ENCODE data around the gene C9orf50.
A peak's percentile ranks its signal among the peaks of the same experiment; 100 is the strongest.
"Not testable (repeated sequence)": the region's sequence is repeated elsewhere in the genome, so short reads cannot be mapped to it uniquely, and the experiment has no call there.

C9orf50 gene

DNA sequence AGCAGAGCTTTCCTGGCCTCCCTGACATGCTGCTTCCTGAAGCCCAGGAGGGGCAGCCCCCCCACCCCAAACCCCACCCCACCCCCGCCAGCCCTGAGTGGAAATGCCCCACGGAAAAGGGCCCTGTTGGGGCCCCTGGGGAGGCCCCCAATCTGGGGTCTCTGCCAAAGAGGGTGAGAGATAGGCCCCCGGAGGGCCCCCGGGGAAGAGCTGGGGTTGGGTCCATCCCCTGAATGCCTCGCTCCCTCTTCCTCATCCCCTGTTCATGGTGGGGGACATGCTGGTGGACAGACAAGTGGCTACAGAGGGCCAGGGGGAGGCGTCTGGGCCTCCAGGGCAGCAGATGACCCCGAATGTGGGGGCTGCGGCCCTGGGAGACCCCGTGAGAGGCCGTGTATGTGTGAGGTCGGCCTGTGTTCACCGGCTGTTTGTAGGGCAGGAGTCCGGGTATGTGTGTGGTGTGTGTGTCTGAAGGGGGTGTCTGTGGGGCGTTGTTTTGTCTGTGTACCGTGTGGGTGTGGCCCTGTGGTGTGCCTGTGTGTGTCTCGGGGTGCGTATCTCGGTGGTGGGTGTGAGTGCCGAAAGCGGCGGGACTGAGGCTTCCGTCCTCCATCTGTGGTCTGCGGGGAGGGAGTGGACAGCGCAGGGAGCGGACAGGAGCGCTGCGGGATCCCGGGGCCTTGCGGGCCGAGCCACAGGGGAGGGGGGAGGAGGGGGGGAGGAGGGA, 11.3 kb downstream of the C9orf50 start:
- DNase-seq, result peak; percentile 64 to 65

DNA sequence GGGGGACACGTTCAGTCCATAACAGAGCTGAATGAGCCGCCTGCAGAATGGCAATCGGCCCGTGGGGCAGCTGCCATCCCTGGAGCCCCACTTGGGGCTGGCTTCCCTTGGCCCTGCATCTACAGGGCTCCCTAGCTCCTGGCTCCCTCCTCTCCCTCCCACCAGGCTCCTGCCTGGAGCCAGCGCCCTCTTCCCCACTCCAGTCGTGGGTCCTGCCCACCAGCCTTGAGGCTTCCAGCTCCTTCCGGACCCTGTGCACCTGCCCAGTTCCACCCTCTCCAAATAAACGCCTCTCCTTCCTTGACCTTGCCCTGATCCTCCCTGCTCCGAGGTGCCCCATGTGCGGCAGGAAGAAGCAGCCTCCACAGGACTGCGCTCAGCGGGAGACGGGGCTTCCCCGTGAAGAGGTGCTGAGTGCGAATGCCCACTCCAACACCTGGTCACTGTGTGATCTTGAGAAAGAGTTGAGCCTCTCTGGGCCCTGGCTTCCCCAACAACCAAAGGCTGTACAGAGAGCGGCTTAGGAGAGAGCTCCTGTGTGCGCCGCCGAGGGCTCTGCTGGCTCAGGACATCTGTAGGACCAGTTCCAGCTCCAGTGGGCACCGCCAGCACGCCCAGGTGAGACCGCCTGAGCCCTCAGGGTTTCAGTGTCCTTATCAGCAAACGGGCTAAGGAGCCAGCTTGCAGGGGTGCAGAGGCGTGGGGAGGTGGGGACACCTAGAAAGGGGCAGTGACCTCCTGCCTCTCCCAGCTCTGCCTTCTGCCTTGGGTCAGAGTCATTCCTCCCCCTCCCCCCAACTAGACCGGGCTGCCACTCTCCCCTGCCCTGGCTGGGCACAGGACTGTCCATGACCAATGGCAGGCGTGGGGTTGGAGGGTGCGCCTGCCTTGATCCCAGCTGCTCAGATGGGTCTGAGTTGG, 12.1 kb downstream of the C9orf50 start:
- no peak for DNase-seq

DNA sequence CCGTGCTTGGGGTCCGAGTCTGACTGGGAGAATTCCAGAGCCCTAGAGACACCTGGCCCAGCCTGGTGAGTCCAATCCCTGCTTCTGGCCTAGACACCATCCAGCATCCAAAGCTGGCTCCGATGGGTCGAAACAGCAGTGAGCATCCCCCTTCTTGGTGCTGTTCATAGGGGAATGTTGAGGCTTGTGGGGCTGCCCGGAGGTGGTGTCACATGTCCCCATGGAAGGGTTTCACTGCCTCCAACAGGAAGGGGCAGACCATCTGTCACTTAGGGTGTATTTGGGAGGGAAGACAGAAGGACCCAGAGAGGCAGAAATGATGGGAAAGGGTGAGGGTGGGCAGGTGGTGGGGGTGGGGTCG, 13.9 kb downstream of the C9orf50 start:
- no peak for DNase-seq

DNA sequence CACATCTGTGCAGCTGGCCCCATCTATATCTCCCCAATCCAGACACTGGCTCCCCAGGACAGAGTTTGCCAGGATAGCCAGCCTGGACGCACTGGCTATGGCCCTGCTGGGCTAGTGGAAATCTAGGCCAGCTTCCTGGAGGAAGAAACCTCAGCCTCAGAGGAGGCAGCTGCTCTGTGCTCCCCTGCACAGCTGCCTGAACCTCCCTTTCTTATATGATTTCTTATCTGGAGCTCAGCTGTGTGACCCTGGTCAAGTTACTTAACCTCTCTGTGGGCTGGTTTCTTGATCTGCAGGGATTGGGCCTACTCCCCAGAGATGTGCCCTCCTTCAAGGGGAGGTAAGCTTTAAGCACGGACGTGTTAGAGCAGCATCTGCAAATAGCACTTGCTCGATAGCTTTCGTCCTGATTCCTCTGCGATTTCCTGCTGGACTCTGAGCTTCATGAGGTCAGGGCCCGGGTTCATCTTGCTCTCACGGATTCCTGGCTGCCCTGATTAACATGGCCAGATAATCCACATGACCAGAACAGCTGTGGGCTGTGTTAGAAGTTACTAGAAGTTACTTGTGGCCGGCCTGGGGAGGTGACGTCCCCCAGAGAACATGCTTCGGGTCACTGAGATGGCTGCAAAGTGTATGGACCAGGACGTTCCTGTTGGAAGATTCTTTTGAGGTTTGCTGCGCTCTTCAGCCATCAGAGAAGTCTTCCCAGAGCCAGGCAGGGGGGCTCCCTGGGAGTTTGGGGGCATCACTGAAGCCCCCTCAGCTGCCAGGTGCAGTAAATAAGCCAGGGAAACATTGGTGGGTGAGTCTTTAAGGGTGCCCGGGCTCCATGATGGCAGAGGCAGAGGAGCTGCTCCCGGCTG, 14.5 kb downstream of the C9orf50 start:
- no peak for DNase-seq

DNA sequence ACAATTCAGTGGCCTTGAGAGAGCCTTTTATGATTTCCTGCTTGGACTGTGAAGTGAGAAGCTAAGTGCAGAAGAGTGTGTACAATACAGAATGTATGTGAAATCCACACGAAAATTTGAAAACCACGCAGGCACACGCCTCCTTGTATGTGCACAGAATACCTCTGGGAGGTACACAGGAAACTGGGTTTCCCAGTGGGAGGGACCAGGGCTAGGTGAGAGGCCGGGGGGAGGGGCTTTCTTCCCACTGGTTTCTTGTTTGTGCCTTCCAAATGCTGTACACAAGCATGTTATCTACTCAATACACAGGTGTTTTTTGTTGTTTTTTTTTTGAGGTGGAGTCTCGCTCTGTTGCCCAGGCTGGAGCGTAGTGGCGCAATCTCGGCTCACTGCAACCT, 16.1 kb downstream of the C9orf50 start:
- DNase-seq, result peak; percentile 34 to 37

DNA sequence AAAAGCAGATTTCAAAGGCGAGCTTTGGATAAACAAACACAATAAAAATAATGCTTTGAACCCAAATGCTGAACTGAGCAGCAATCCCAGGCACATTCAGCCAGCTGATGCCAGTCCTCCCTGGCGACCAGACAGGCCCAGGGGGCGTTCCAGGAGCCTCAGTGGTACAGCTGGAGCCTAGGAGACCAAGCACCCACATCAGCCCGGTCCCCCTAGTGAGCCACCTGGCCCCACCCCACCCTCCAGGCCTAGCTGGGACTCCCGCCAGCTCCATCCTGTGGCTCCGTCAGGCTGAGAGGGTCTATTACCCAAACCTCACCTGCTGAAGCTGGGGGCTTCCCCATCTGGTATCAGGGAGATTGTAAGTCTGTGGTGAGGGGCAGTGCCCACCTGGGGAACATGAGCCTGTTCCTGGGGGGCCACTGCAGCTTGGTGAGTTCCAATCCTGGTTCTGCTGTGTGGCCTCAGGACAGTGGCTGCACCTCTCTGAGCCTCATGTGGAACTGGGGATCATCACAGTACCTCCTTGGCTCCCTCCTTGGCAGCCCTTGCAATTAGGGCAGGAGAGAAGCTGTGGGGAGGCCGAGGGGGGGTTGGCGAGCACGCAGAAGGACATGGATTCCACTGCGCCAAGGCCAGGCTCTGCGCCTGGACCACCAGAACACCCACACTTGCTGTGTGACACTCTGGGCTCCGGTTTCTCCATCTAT, 16.7 kb downstream of the C9orf50 start:
- no peak for DNase-seq

DNA sequence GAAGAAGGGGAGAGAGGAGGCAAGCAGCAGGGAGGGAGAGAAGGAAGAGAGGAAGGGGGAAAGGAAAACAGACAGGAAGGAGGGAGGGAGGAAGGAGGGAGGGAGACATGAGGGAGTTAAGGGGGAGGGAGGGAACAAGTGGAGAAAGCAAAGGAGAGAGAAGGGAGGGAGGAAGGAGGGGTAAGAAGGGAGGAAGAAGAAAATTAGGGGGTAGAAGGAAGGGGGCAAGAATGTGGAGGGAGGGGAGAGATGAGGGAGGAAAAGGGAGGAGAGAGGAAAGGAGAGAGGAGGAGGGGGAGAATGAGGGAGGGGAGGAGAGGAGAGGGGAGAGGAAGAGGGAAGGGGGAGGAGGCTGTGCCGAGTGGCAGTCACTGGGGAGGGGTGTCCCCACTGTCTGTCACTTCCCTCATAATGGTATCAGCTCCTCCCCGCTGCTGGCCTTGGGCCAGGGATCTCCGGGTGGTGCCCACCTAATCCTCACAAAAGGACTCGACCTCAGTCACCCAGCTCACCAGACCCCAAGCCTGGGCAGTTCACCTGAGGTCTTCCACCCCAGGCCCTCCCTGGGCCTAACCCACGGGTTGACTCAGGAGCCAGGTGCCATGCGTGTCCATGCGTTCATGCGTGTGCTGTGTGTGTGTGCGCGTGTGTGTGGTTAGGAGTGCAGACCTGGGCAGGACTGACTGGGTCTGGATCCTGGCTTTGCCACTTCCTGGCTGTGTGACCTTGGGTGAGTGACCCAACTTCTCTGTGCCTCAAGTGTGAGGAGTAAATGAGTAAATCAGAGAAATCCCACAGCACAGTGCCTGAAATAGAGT, 18.1 kb downstream of the C9orf50 start:
- no peak for DNase-seq

DNA sequence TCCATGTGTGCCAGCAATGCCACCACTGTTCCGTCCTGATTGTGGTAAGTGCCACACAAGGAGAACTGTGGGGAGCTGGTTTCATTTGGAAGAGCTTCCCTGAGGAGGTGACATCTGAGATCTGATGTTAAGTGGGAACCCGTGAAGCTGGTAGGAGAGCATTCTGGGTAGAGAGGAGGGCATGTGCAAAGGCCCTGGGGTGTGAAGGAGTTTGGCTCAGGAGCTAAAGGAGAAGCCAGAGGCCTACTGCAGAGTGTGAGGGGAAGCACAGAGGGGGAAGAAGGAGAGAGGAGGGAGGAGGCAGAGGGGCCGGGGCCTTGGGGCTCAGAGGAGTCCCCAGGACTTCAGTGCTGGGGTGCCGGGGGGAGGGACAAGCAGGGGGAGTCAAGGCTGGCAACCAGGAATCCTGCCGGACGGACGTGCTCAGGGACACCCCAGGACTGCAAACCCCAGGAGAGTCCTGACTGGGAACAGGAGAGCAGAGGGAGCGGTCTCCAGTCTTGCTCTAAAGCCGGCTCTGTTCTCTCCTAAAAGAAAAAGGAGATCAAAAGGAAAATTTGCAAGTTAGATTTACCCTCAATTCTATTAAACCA, 19.7 kb downstream of the C9orf50 start:
- no peak for DNase-seq

DNA sequence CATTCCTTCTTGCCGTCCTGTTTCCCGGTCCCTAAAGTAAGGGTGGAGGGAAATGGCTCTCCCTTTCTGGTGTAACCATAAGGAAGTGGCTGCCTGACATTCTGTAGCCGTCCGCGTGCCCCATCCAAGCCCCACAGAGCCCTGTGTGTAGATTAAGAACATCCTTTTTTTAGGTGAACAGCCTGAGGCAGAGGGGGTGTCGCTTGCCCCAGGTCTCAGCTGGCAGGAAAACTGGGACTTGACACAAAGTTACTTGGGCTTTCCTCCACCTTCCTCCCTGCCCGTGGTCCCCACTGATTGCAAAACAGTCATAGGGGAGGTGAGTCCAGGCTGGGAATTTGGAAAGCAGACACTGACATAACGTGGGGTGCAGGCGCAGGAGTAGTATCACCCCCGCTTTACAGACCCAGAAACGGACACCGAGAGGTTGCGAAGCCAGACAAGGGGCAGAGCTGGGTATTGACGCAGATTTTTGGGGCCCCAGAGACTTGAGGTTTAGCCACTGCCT, 22.8 kb downstream of the C9orf50 start:
- DNase-seq, result no peak

DNA sequence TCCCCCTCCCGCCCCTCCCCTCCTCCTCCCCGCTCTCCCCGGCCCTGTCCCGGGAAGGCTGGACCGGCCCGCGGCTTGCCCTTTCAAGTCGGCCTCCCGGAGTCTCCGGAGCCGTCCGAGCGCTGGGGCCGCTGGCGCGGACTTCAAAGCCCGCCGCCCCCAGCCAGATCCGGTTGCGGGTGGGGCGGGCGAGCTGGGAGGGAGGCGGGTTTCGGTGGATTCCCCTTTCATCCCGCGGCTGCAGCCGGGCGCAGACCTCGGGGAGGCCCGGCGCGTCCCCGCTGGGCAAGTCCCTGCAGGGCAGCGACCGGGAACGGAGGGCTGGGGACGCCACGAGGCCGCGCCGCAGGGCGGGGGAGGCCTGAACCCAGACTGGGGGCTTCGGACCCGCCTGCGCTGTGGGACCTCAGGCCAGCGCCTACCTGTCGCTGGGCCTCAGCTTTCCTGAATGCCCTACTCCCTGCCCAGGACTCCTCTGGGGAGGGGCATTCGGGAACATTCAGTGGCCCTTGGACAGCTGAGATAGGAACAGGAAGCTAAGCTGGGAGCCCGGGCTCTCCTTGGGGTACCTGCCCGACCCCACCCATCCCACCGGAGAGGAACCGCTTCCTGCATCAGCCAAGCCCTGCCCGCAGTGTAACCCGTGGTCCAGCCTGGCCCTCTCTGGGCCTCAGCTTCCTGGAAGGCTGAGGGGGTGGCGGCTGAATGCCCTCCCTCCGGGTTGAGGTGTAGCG, 23.4 kb downstream of the C9orf50 start:
- DNase-seq, result no peak

DNA sequence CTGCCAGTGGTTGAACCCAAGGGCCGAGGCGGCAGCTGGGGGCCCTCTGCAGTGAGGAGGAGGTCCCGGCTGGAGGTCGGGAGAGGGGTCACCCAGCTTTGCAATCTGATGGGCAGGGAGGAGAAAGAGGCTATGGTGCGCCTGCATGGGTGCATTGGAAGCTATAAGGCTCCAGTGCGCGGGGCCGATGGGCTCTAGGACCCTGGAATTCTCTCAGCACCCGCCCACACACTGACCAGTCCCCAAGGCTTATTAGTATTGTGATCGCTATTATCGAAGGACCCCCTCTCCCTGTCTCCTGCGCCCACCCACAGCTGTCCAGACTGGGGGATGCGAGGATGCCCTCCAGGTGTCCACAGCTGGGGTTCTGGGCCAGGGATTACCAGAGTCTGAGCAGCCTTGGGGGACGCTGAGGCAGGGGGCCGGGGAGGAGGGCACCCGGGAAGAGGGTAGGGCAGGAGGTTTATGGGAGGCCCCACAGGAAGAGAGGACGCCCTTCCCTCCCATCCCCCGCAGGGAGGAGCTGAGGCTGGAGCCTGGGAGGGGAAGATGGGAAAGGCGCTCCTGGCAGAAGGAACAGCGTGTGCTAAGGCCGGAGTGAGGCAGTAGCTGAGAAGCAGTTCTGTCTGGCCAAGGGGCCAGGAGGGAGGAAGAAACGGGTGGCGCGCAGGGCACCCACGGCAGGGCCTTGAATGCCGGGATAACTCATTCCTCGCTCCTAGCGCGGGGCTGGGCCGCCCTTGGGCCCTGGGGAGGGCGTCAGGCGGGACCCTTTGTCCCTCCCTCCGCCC, 24.2 kb downstream of the C9orf50 start:
- no peak for DNase-seq

DNA sequence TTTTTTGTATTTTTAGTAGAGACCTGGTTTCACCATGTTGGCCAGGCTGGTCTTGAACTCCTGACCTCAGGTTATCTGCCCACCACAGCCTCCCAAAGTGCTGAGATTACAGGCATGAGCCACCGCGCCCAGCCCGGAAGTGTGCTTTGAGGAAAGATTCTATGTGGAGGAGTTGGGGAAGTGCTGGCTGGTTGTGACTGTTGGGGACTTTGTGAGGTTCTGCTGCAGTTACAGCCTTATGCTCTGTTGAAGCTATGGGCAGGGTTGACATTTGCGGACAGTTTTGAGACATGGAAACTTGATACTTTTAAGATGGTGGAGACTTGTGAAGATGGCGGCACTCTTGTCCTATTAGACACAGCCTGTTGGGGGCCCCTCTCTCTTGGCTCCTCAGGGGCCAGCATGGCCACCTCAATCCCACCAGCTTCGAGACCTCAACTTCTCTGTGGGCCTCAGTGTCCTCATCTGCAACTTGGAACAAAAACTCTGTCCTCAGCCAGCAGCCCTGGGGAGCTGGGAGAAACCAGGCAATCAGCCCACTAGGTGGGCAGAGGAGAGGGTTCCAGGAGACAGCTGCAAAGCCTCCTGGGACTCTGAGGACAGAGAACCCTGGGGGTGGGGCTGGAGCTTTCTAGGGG, 24.9 kb downstream of the C9orf50 start:
- no peak for DNase-seq

DNA sequence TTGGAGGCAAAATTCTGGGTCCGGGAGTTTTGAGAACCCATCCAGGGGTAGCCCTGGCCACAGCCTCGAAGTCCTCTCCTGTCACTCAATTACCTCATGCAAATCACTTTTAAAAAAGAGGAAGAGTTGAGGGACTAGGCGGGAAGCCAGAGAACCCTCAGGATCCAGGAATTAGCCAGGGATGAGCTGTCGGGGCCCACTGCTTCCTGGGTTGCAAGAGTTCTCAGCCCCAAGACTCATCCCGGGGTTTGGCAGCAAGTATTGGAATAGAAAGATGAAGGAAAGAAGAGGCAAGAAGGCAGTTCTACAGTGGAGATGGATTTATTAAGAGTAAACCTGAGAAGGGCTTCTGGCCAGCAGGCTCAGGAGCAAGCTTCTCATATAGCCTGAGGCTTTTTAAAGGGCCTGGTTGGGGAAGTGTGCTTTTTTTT, 25.6 kb downstream of the C9orf50 start:
- DNase-seq, result no peak

DNA sequence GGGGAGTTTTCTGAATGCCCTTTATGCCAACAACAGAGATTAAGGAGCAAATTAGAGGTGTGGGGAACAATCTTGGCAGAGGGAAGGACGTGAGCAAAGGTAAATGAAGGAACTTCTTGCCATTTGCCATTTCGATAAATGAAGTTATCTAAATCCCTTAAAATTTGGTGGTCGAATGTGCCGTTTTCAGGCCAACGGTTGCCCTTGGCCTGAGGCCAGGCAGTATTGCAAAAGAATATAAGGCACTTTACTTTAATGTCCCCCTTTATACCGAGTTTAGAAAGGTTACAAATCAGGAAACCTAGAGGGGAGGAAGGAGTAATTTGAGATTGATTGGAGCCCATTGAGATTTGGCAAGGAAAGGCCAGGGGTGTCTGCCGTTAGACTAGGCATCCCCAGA, 26.3 kb downstream of the C9orf50 start:
- no peak for DNase-seq

DNA sequence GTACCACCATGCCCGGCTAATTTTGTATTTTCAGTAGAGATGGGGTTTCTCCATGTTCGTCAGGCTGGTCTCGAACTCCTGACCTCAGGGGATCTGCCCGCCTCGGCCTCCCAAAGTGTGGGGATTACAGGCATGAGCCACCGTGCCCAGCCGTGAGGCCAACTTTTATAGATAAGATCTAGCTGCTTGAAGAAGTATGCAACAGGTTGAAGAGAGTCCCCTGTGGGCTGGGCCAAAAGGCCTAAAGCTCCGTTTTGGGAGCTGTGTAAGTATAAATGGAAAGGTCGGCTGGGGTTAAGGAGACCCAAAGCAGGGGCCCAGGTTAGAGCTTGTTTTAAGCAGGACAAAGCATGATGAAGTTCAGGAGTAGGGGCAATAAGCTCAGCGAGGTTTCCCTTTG, 28.1 kb downstream of the C9orf50 start:
- DNase-seq, result not testable (repeated sequence)

DNA sequence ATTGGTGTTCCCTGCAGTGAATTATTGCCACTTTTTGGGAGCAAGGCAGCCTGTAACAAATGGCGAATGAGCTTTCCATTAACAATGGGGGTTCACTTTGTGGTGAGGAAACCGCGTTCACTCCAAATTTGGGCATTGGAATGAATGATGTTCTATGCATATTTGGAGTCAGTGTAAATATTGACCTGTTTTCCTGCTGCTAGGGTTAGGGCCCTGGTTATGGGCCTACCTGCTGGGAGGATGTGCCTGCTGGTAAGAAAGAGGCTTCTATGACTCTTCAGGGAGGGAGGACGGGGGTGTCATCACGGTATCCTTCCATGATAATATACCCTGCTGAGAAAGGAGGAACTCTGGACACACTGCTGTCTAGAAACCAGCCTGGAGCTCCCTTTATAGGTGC, 29.0 kb downstream of the C9orf50 start:
- DNase-seq, result no peak

DNA sequence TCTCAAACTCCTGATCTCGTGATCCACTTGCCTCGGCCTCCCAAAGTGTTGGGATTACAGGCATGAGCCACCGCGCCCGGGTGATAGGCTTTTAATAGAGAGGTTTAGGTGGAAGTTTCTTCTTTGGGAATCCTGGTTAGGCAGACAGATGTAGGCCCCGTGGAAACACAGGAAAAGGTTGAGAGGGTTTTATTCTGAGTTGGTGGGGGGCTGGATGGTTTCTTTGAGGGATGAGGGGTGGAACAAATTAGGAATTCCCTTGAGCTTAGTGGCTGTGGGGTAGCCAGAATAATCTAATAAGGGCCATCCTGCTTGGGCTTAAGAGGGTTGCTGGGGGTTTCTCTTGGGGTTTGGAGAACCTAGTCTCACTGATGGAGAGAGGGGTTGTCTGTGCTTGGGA, 30.4 kb downstream of the C9orf50 start:
- DNase-seq, result no peak

DNA sequence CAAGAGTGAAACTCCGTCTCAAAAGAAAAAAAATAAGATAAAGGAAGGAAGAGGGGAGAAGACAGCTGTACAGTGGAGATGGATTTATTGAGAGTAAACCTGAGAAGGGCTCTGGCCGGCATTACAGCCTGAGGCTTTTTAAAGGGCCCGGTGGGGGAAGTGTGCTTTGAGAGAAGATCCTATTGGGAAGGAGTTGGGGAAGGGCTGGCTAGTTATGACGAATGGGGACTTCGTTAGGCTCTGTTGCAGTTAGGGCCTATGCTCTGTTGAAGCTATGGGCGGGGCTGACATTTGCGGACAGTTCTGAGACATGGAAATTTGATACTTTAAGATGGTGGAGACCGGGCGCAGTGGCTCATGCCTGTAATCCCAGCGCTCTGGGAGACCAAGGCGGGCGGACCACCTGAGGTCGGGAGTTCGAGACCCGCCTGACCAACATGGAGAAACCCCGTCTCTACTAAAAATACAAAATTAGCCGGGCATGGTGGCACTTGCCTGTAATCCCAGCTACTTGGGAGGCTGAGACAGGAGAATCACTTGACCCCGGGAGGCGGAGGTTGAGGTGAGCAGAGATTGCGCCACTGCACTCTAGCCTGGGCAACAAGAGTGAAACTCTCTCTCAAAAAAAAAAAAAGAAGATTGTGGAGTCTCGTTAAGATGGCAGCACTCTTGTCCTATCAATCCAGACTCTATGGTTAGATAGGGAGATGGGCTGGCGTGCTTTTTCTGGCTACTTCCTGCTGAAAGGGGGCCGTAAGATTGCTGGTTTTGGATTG, 33.2 kb downstream of the C9orf50 start:
- no peak for DNase-seq

All from activated CD4-positive, alpha-beta T cell treated with anti-CD3 and anti-CD28 coated beads for 4 hours (primary cell).